IMR-90 (cell line): Measurements from ENCODE around the gene CNPY1. TPM values are rescaled to one million over a fixed set of nuclear protein-coding genes. Genes with fewer than 3 reads are reported as not detected.

Experiments used
- ATAC-seq: fragments of 200-7000 bp; cut with Tn5 transposase; 2 replicates; pipeline ENCODE4 v1.9.1; 2020; ENCODE audit warnings: low read depth, mild to moderate bottlenecking, moderate library complexity
- BruUV-seq: library from RNA; stranded (reverse); fragments of 400-500 nt; replicated peaks from 2 replicates; lab custom pipeline; 2021; lab: Mats Ljungman, UMichigan
- CTCF ChIA-PET: fragments of 300-600 bp; formaldehyde crosslinking; extraction: SDS; loops from one replicate; lab custom pipeline; 2021; ENCODE audit warnings: antibody characterized with exemption; lab: Yijun Ruan, JAX
- POLR2A ChIA-PET: fragments of 300-600 bp; sonication (Branson Sonifier 250); formaldehyde crosslinking; loops from one replicate; lab custom pipeline; 2022; ENCODE audit warnings: antibody characterized with exemption; ENCODE audit not compliant: unreplicated experiment; lab: Charles Lee
- DNase-seq: peaks from one replicate; pipeline ENCODE4 v3.0.0; 2013
- H2AFZ ChIP-seq: replicated peaks from 2 replicates; pipeline ENCODE3; 2013; ENCODE audit warnings: low read length, mild to moderate bottlenecking; ENCODE audit not compliant: poor library complexity
- H2AK5ac ChIP-seq: 2 replicates; pipeline ENCODE4 v1.6.1; 2013; ENCODE audit warnings: low read depth, low read length, inconsistent platforms
- H2AK9ac ChIP-seq: replicated peaks from 2 replicates; pipeline ENCODE3; 2013; ENCODE audit warnings: mild to moderate bottlenecking, low read depth, low read length, moderate library complexity; ENCODE audit not compliant: poor library complexity
- H2BK120ac ChIP-seq: 2 replicates; pipeline ENCODE4 v1.6.1; 2013; ENCODE audit warnings: low read depth, low read length, inconsistent platforms
- H2BK15ac ChIP-seq: 3 replicates; pipeline ENCODE4 v1.6.1; 2013; ENCODE audit warnings: low read depth, low read length, inconsistent platforms
- H2BK20ac ChIP-seq: 2 replicates; pipeline ENCODE4 v1.6.1; 2013; ENCODE audit warnings: low read depth, mild to moderate bottlenecking, inconsistent platforms, low read length, moderate library complexity
- H2BK5ac ChIP-seq: 2 replicates; pipeline ENCODE4 v1.6.1; 2013; ENCODE audit warnings: mild to moderate bottlenecking, low read depth, low read length, inconsistent platforms; ENCODE audit not compliant: poor library complexity, severe bottlenecking
- H3K14ac ChIP-seq: replicated peaks from 2 replicates; pipeline ENCODE4 v1.6.1; 2013; ENCODE audit warnings: low read depth, low read length, inconsistent platforms
- H3K18ac ChIP-seq: 2 replicates; pipeline ENCODE4 v1.6.1; 2013; ENCODE audit warnings: low read depth, low read length, control low read depth
- H3K23ac ChIP-seq: 2 replicates; pipeline ENCODE4 v1.6.1; 2013; ENCODE audit warnings: low read depth, low read length, inconsistent platforms
- H3K27ac ChIP-seq: 2 replicates; pipeline ENCODE4 v1.5.1; 2013; ENCODE audit warnings: mild to moderate bottlenecking, control low read depth, low read length; ENCODE audit not compliant: insufficient read depth
- H3K27me3 ChIP-seq: 2 replicates; pipeline ENCODE4 v1.6.1; 2013; ENCODE audit warnings: low read length; ENCODE audit not compliant: control insufficient read depth, insufficient read depth
- H3K36me3 ChIP-seq: 2 replicates; pipeline ENCODE4 v1.6.1; 2013; ENCODE audit warnings: low read length, mixed read lengths; ENCODE audit not compliant: control insufficient read depth, insufficient read depth
- H3K4ac ChIP-seq: 2 replicates; pipeline ENCODE4 v1.6.1; 2013; ENCODE audit warnings: low read depth, low read length, inconsistent platforms
- H3K4me1 ChIP-seq: 2 replicates; pipeline ENCODE4 v1.6.1; 2013; ENCODE audit warnings: low read length, mixed read lengths; ENCODE audit not compliant: control insufficient read depth, insufficient read depth
- H3K4me2 ChIP-seq: 2 replicates; pipeline ENCODE4 v1.6.1; 2013; ENCODE audit warnings: low read depth, mild to moderate bottlenecking, control low read depth, low read length, moderate library complexity
- H3K4me3 ChIP-seq: 2 replicates; pipeline ENCODE4 v1.5.1; 2013; ENCODE audit warnings: low read depth, mild to moderate bottlenecking, control low read depth, low read length, moderate library complexity; ENCODE audit not compliant: insufficient read depth
- H3K56ac ChIP-seq: 2 replicates; pipeline ENCODE4 v1.6.1; 2013; ENCODE audit warnings: low read length, inconsistent platforms; ENCODE audit not compliant: insufficient read depth; ENCODE audit errors: extremely low read depth
- H3K79me1 ChIP-seq, 2 experiments: 2 replicates each; pipeline ENCODE4 v1.6.1; 2013; ENCODE audit warnings: low read length in 2 of 2, inconsistent platforms in 1 of 2, low read depth in 1 of 2
- H3K9ac ChIP-seq: 2 replicates; pipeline ENCODE4 v1.6.1; 2013; ENCODE audit warnings: low read depth, low read length, control low read depth
- H3K9me1 ChIP-seq: 2 replicates; pipeline ENCODE4 v1.6.1; 2013; ENCODE audit warnings: low read length, inconsistent platforms; ENCODE audit not compliant: insufficient read depth
- H3K9me3 ChIP-seq: 2 replicates; pipeline ENCODE4 v1.6.1; 2013; ENCODE audit warnings: low read length; ENCODE audit not compliant: control insufficient read depth, insufficient read depth
- H4K20me1 ChIP-seq: 2 replicates; pipeline ENCODE4 v1.6.1; 2013; ENCODE audit warnings: low read length, inconsistent platforms; ENCODE audit not compliant: insufficient read depth
- H4K5ac ChIP-seq: 2 replicates; pipeline ENCODE4 v1.6.1; 2013; ENCODE audit warnings: mild to moderate bottlenecking, low read depth, low read length, control low read depth
- H4K8ac ChIP-seq, 2 experiments: 2 replicates each; pipeline ENCODE4 v1.6.1; 2013; ENCODE audit warnings: low read depth in 2 of 2, low read length in 2 of 2, control low read depth in 1 of 2, inconsistent platforms in 1 of 2
- H4K91ac ChIP-seq: 2 replicates; pipeline ENCODE4 v1.6.1; 2013; ENCODE audit warnings: low read depth, low read length, inconsistent platforms; ENCODE audit not compliant: insufficient read depth
- CTCF ChIP-seq: conservative IDR thresholded peaks from 2 replicates; pipeline ENCODE4 v1.5.1; 2012; ENCODE audit warnings: mild to moderate bottlenecking, low read depth, low read length, improper control_type of control experiment
- NFE2L2 ChIP-seq: fragments of 150-350 bp; IDR thresholded peaks from 2 replicates; pipeline ENCODE4 v1.6.1; 2016; ENCODE audit warnings: low read depth, mild to moderate bottlenecking, low read length
- WGBS, 2 experiments: methylation state at CpG; one replicate each; pipeline versions ENCODE4 v1.1.5 to v1.1.7; 2013; ENCODE audit warnings: missing lambda C conversion rate in 2 of 2; ENCODE audit not compliant: insufficient read length in 1 of 2; ENCODE audit errors: extremely low coverage in 2 of 2; 5-methylcytosine and 5-hydroxymethylcytosine counted together
- dilution Hi-C: fragments of 300-500 bp; cut with HindIII; formaldehyde crosslinking; loops from one replicate; pipeline ENCODE4 v1.14.3; 2018; ENCODE audit warnings: low sequenced_read_pairs; ENCODE audit not compliant: unreplicated experiment
- in situ Hi-C: fragments of 300-500 bp; cut with MboI; formaldehyde crosslinking; loops from 3 replicates; pipeline ENCODE4 v1.14.3; 2019; ENCODE audit warnings: low sequenced_read_pairs, inconsistent platforms, mixed read lengths
- intact Hi-C: fragments of 100-400 bp; cut with micrococcal nuclease; formaldehyde crosslinking; loops from 2 replicates; pipeline ENCODE4 v1.10.0; 2022
- polyA plus RNA-seq, 3 experiments: library from polyadenylated mRNA; depleted of rRNA; stranded (reverse); fragments of >200 nt; gene quantifications; 2 replicates each; pipeline ENCODE4 v1.2.3, GENCODE V29; 2012; ENCODE audit warnings: low replicate concordance in 1 of 3
- total RNA-seq: library from RNA; depleted of rRNA; stranded (reverse); fragments of >200 nt; gene quantifications from 2 replicates; pipeline ENCODE4 v1.2.3, GENCODE V29; 2012

CNPY1 gene
- total and polyA plus RNA-seq, 2 of the 4 experiments (the other 2 are of a cell fraction): not detected

GRCh38 chr7:155545348-155545747, 1.0 kb downstream of the CNPY1 start:
- Histone ChIP-seq H3K4ac (no peak overlapping the region), H4K91ac (no peak overlapping the region), H4K8ac (no peak overlapping the region), H2AFZ (no peak overlapping the region), H3K4me1 (no peaks in the 10 kb centered on the region), H3K4me3 (no peak overlapping the region), H3K56ac (no peak overlapping the region), H3K4me2 (no peak overlapping the region), H3K14ac (no peak overlapping the region), H3K79me1 (no peaks in the 10 kb centered on the region), H4K20me1 (no peaks in the 10 kb centered on the region), H3K9me1 (no peaks in the 10 kb centered on the region), H2AK5ac (no peak overlapping the region), H2BK20ac (no peak overlapping the region), H3K18ac (no peak overlapping the region), H3K9me3 (no peaks in the 10 kb centered on the region), H4K5ac (no peak overlapping the region), H3K27ac (no peak overlapping the region), H2BK120ac (no peak overlapping the region), H3K9ac (no peak overlapping the region), H3K36me3 (no peaks in the 10 kb centered on the region), H3K27me3 (no peaks in the 10 kb centered on the region; the same call in 1 of the 2 replicates), H2BK15ac (no peak overlapping the region), H3K23ac (no peak overlapping the region), H2AK9ac (no peak overlapping the region), H2BK5ac (no peak overlapping the region)
- DNase-seq: no peak
- in situ Hi-C loops: no loop called here
- 0% methylated on average over 1 of the region's 9 CpGs; no CpG with 5 or more reads in 1 of the 2 experiments for WGBS, 2 experiments
- intact Hi-C loops: no loop called here
- CTCF ChIA-PET: no interaction called here
- ATAC-seq: no peak
- TF ChIP-seq CTCF (0 out of 2 replicates have a peak, but pooled peaks have one; percentile 6), NFE2L2 (no peak)
- BruUV-seq: no TSS peak
- dilution Hi-C loops: no loop called here
- POLR2A ChIA-PET: no interaction called here
